Daoy (cell line): Measurements from ENCODE around the gene EIF2AK3. TPM values are rescaled to one million over a fixed set of nuclear protein-coding genes. Genes with fewer than 3 reads are reported as not detected.
A peak's percentile ranks its signal among the peaks of the same experiment; 100 is the strongest.
"Not testable (repeated sequence)": the region's sequence is repeated elsewhere in the genome, so short reads cannot be mapped to it uniquely, and the experiment has no call there.

Experiments used
- DNase-seq: peaks from one replicate; pipeline ENCODE4 v3.0.0-alpha.2; 2015; ENCODE audit warnings: low read depth
- total RNA-seq: library from RNA; depleted of rRNA; stranded (reverse); fragments of >200 nt; shearing (Covaris generic); gene quantifications from 2 replicates; pipeline ENCODE4 v1.2.3, GENCODE V29; 2014; rRNA removed

The EIF2AK3 gene
- 12.6 and 16.3 TPM in 2 replicates for total RNA-seq

- peak; percentile 99 for DNase-seq
Observed at GRCh38 chr2:88627055-88627855, at the start of gene EIF2AK3. Gene EIF2AK3 (minus strand): TSS chr2:88627464. CDS start chr2:88627274, 190 bp downstream.

- no peak for DNase-seq
Observed at GRCh38 chr2:88673363-88673762, 46.1 kb upstream of the EIF2AK3 start.

- DNase-seq: peak; percentile 32
Observed at GRCh38 chr2:88671786-88672427, 44.6 kb upstream of the EIF2AK3 start.

- DNase-seq: peak; percentile 45
Observed at GRCh38 chr2:88669482-88670214, 42.4 kb upstream of the EIF2AK3 start.

GRCh38 chr2:88668862-88669261 lies 41.6 kb upstream of the EIF2AK3 start:
- DNase-seq: no peak

GRCh38 chr2:88667219-88667618 lies 40.0 kb upstream of the EIF2AK3 start:
- no peak for DNase-seq

GRCh38 chr2:88666576-88666975 lies 39.3 kb upstream of the EIF2AK3 start:
- DNase-seq: peak; percentile 4

GRCh38 chr2:88660622-88661021 lies 33.4 kb upstream of the EIF2AK3 start:
- DNase-seq: no peak

GRCh38 chr2:88659538-88659915 lies 32.3 kb upstream of the EIF2AK3 start:
- peak; percentile 74 for DNase-seq

- peak; percentile 63 for DNase-seq
Observed at GRCh38 chr2:88658881-88659537, 31.7 kb upstream of the EIF2AK3 start.

GRCh38 chr2:88658326-88658725 lies 31.1 kb upstream of the EIF2AK3 start:
- peak; percentile 19 for DNase-seq

- DNase-seq: peak; percentile 17
Observed at GRCh38 chr2:88657131-88657530, 29.9 kb upstream of the EIF2AK3 start.

GRCh38 chr2:88656690-88657089 lies 29.4 kb upstream of the EIF2AK3 start:
- peak; percentile 30 for DNase-seq

GRCh38 chr2:88654714-88655113 lies 27.4 kb upstream of the EIF2AK3 start:
- DNase-seq: peak; percentile 10

- no peak for DNase-seq
Observed at GRCh38 chr2:88651646-88652045, 24.4 kb upstream of the EIF2AK3 start.

- not testable (repeated sequence) for DNase-seq
Observed at GRCh38 chr2:88645291-88645882, 18.1 kb upstream of the EIF2AK3 start.

GRCh38 chr2:88642278-88642677 lies 15.0 kb upstream of the EIF2AK3 start:
- no peak for DNase-seq

- DNase-seq: no peak
Observed at GRCh38 chr2:88641330-88641729, 14.1 kb upstream of the EIF2AK3 start.

- DNase-seq: no peak
Observed at GRCh38 chr2:88639865-88640264, 12.6 kb upstream of the EIF2AK3 start.

GRCh38 chr2:88638743-88639142 lies 11.5 kb upstream of the EIF2AK3 start:
- DNase-seq: peak; percentile 63

GRCh38 chr2:88638123-88638650 lies 10.9 kb upstream of the EIF2AK3 start:
- no peak for DNase-seq
